Epithelial cell of alveolus of lung (primary cell): ENCODE measurements around the gene USP11. TPM values are rescaled to one million over a fixed set of nuclear protein-coding genes. Genes with fewer than 3 reads are reported as not detected.

Experiments
- total RNA-seq: library from RNA; depleted of rRNA; stranded (reverse); fragments of >200 nt; gene quantifications from 2 replicates; pipeline ENCODE4 v1.2.1, GENCODE V29; 2015

USP11 gene
- 30.5 and 43.3 TPM in 2 replicates for total RNA-seq

GRCh38 chrX:47232803-47233332 is at the start of gene USP11:
Gene USP11, plus strand, starts transcription at chrX:47233009. Its CDS starts 35 bp downstream, at chrX:47233044.

GRCh38 chrX:47193475-47194193 is 39.2 kb upstream of the USP11 start, which contains the start of gene UBA1:
Gene UBA1, plus strand, starts transcription at chrX:47193829. Its CDS starts 4,974 bp downstream, at chrX:47198803.

GRCh38 chrX:47218280-47218919 is 14.4 kb upstream of the USP11 start, which contains the start of gene CDK16:
Gene CDK16, plus strand, starts transcription at chrX:47218681. Its CDS starts 4,877 bp downstream, at chrX:47223558.

Other genes starting within 250 kb of the USP11 start
- 2.0 and 2.1 TPM in 2 replicates for gene RGN, start 154.6 kb upstream of the USP11 start, total RNA-seq
- gene NDUFB11, start 88.3 kb upstream of the USP11 start, total RNA-seq: 94.2 and 114 TPM in 2 replicates
- 43.3 and 49.0 TPM in 2 replicates for gene RBM10, start 87.8 kb upstream of the USP11 start, total RNA-seq
- 193 and 202 TPM in 2 replicates for gene UBA1, start 39.2 kb upstream of the USP11 start, total RNA-seq
- 101 and 133 TPM in 2 replicates for gene CDK16, start 14.3 kb upstream of the USP11 start, total RNA-seq
- under 0.01 TPM in 1 of 2 replicates, not detected in the other for gene ZNF157, start 137.6 kb downstream of the USP11 start, total RNA-seq